ENCODE results near the gene FAM168A.

DNA sequence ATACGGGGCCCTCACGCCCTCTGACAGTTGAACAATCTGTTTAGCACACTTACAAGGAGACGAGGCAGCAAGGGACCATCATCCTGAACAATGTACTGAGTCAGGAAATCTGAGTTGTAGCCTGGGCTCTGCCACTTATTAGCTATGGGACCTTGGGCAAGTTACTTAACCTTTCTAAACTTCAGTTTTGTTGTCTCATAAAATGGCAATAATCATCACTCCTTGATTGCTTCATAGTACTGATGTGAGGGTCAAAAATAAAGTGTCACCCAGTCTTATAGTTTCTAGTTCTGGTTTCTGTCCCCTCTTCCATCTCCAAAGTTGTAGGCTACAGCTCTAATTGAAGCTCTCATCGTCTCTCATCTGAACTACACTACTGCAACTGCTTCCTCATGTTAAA is 175.0 kb downstream of the FAM168A start:
- TF ChIP-seq CTCF (IDR thresholded peaks at IDR 0.05; ENCODE audit: insufficient read depth, low read length, poor library complexity, severe bottlenecking) (no peak), EZH2phosphoT487 (conservative IDR thresholded peaks at IDR 0.05; ENCODE audit: low read length) (no peak)
